Skeletal muscle cell (primary cell): Measurements from ENCODE around the gene ANKMY1.
A peak's percentile ranks its signal among the peaks of the same experiment; 100 is the strongest.

Source experiments
- DNase-seq: peaks from one replicate; pipeline ENCODE4 v3.0.0-alpha.2; 2010; ENCODE audit warnings: low read depth
- H3K4me3 ChIP-seq: 2 replicates; pipeline ENCODE4 v1.5.1; 2011; ENCODE audit warnings: low read depth, mild to moderate bottlenecking, control low read depth, low read length, moderate library complexity

ANKMY1 gene, protein sequence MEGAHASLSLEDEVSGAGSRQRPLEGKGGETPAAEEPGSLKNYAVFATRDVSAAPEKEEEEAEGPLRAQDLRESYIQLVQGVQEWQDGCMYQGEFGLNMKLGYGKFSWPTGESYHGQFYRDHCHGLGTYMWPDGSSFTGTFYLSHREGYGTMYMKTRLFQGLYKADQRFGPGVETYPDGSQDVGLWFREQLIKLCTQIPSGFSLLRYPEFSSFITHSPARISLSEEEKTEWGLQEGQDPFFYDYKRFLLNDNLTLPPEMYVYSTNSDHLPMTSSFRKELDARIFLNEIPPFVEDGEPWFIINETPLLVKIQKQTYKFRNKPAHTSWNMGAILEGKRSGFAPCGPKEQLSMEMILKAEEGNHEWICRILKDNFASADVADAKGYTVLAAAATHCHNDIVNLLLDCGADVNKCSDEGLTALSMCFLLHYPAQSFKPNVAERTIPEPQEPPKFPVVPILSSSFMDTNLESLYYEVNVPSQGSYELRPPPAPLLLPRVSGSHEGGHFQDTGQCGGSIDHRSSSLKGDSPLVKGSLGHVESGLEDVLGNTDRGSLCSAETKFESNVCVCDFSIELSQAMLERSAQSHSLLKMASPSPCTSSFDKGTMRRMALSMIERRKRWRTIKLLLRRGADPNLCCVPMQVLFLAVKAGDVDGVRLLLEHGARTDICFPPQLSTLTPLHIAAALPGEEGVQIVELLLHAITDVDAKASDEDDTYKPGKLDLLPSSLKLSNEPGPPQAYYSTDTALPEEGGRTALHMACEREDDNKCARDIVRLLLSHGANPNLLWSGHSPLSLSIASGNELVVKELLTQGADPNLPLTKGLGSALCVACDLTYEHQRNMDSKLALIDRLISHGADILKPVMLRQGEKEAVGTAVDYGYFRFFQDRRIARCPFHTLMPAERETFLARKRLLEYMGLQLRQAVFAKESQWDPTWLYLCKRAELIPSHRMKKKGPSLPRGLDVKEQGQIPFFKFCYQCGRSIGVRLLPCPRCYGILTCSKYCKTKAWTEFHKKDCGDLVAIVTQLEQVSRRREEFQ

DNA sequence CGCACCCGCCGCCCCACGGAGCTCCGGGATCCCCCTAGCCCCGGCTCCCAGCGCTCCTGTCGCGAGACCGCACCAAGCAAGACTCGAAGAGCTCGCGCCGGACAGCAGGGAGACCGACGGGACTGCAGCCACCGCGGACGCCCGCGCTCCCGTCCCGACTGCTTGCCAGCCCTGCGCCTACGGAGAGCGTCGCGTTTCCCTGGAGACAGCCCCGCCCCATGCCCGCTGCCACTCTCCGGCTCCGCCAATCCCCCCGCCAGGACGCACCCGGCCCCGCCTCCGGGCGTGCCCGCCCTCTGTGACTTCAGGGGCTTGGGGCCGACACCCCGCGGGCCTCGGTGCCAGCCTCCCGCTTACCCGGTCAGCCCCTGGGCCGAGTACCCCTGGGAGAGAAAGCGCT, at the start of gene ANKMY1:
ANKMY1 (minus strand) TSS at position 181 of the 400 bp plus-strand sequence. CDS start 653 bp downstream, outside the sequence.
- peak within 1 kb of the TSS; percentile 57 for H3K4me3 ChIP-seq
- DNase-seq, result peak; percentile 31

GRCh38 chr2:240605867-240606743, 48.3 kb upstream of the ANKMY1 start:
- DNase-seq, result no peak
- no peak overlapping the region for H3K4me3 ChIP-seq

- no peak overlapping the region for H3K4me3 ChIP-seq
- no peak for DNase-seq
Measured at GRCh38 chr2:240604939-240605716, 47.3 kb upstream of the ANKMY1 start.

DNA sequence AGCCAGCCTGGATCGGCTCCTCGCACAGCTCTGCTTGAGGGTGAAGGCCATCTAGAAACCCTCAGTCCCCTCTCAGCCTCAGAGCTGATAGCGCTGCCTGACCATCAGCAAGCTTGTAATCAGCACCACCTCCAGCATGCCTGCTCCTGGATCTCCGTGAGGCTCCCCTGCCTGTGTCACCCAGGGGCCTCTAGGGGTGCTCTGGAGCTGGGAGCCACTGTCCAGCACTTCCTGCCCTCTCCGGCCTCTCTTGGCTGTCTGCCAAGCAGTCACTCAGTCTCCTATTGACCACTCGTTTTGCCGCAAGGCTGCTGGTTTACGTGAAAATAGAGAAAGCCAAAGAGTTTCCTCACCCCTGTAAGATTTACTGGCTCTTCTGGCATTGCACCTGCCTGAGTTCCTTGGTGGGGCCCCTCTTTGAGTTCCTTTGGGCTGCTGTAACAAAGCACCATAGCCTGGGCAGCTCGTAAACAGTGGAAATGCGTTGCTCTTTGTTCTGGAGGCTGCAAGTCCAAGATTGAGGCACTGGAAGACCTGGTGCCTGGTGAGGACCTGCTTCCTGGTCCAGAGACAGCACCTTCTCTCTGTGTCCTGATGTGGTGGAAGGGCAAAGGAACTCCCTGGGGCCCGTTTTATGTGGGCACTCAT, 46.6 kb upstream of the ANKMY1 start:
- no peak overlapping the region for H3K4me3 ChIP-seq
- DNase-seq, result no peak

DNA sequence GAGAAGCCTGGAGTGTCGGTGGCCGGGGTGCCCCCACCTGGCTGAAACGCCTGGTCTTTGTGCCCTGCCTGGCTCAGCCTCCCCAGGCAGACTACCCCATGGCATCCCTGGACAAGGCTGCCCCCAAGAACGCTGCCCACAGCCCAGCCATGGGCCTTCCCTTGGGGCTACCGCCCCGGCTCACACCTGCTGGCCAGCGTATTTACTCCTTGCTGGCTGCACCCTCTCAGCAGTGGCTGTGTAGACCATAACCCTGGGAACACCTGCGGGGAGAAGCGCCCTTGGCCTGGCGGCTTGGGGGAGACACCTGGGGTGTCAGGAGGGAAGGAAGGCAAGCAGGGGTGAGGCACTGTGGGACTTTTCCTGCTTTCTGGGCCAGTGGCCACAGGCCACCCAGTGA, 46.1 kb upstream of the ANKMY1 start:
- no peak for DNase-seq

DNA sequence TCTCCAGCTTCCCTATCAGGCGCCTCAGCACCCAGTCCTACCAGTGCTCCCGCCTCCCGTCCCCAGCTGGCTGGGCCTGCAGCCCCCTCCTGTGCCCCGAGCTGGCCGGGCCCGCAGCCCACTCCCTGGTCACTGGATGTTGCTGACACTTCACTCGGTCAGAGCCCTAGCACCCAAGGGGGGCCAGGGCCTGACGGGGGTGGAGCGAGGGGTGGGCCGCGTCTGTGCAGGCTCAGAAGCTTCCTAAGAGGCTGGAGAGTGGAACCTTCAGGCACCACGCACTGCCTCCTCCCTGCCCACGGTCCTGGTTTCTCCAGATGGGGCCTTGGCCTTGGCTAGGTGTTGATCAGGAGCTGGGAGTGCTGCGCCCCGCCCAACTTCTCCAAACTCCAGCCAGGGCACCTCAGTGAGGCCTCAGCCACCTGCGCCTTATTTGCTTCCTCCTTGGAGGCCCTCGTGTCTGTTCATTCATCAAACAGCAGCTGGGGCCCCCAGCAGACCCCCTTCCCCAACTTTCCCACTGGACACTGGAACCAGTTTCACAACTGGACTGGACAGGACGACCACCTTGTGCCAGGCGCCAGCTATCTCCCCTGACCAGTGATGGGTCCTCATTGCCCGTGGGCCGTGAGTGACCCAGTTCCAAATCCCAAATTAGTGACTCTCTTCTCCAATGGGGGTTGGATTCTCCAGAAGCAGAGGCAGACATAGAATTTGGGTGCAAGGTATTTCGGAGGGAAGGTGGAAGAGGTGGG, 45.5 kb upstream of the ANKMY1 start:
- DNase-seq, result no peak
- no peak overlapping the region for H3K4me3 ChIP-seq

More for the DNA sequence above, 46.1 kb upstream of the ANKMY1 start:
- H3K4me3 ChIP-seq, result no peak overlapping the region

DNA sequence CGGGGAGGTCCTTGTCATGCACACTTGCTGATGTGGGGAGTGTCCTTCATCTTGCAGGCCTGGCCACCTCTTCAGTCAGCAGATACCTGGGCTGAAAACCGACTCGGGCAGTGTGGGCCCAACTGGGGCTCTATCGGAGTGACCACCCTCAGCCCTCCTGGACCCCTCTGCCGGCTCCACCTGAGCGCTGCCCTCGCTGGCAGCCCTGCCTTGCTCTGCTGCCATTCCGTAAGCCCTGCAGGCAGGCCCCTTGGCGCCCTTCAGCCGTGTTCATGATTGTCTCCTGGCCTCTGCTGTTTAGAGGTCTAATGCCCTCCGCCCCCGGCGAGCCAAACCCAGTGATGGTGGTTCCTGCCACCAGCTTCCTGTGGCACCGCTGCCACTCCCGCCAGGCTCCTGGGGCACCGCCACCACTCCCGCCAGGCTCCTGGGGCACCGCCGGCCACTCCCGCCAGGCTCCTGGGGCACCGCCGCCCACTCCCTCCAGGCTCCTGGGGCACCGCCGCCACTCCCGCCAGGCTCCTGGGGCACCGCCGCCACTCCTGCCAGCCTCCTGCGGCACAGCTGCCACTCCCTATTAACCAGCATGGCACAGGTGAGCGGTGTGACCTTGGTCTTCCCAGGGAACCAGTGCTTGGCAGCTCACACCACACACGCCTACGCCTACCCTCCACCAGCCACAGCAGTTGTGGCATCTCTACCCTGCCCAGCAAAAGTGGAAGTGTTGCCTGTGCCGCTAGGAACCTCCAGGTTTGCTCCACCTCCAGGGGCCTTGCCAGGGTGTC, 44.7 kb upstream of the ANKMY1 start:
- DNase-seq, result no peak
- no peak overlapping the region for H3K4me3 ChIP-seq

DNA sequence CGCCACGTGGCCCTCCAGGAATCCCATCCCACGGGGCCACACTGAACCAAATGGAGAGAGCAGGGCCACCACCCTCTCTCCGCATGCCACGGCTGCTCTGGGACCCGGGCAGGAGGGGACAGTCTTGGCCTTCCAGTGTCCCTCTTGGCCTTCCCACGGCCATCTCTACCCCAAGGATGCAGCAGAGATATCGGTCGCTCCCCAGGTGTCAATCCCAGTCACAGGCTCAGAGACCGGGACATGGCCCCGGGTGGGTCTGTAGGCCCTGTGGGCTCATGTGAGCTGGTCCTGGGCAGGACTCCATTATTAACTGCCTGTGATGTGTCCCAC, 44.0 kb upstream of the ANKMY1 start:
- no peak for DNase-seq

GRCh38 chr2:240601061-240601830, 43.5 kb upstream of the ANKMY1 start:
- no peak overlapping the region for H3K4me3 ChIP-seq
- DNase-seq, result no peak

More for the DNA sequence above, 44.0 kb upstream of the ANKMY1 start:
- H3K4me3 ChIP-seq, result no peak overlapping the region

DNA sequence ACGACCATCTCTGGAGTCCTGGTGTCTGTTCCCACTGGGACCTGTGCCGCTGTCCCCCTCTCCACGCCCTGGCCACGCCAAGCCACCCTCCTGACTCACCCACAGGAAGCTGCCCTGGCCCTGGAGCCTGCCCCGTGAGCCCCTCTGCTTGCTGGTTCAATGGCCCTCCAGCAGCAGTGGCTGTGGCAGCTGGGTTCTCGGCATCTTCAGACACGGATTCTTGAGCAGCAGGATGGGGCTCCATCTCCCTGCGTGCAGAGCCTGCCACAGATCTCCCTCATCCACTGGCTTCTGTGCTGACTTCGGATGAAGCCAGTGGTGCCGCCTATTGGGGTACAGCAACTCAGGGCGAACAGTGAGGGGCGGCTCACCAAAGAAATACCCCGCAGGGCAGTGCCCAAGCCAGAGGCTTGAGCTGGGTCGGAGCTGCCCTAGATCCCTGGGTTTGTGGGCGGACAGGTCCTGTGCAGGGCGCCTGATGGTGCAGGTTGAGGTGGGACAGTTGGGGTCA, 42.7 kb upstream of the ANKMY1 start:
- H3K4me3 ChIP-seq, result no peak overlapping the region
- no peak for DNase-seq

DNA sequence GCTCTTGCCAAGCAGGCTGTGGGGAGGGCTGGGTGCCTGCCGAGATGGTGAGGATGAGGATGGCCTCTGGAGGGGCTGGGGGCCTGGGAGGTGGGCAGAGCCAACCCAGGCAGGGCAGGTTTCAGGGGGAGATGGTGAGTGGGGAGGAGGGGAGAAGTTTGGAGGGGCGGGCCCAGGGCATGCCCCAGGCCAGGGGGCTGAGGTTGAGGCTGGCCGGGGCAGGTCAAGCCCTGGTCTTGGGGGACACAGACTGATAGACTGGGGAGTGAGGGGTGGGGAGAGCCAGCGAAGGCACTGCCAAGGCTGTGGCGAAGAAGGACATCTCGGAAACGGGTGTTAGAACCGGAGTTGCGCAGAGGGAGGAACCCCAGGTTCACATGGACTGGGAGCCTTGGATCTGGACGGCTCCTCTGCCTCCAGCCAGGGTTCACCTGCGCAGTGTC, 41.4 kb upstream of the ANKMY1 start:
- DNase-seq, result no peak
- no peak overlapping the region for H3K4me3 ChIP-seq

- DNase-seq, result no peak
- no peak overlapping the region for H3K4me3 ChIP-seq
Measured at GRCh38 chr2:240598311-240598911, 40.6 kb upstream of the ANKMY1 start.

GRCh38 chr2:240597419-240598181, 39.8 kb upstream of the ANKMY1 start:
- no peak for DNase-seq
- H3K4me3 ChIP-seq, result no peak overlapping the region

GRCh38 chr2:240597054-240597418, 39.2 kb upstream of the ANKMY1 start:
- no peak overlapping the region for H3K4me3 ChIP-seq
- DNase-seq, result no peak

GRCh38 chr2:240596491-240596931, 38.7 kb upstream of the ANKMY1 start:
- no peak for DNase-seq
- no peak overlapping the region for H3K4me3 ChIP-seq
